Erythroblast (primary cell): ENCODE results near the gene CFHR1.
"Not testable (repeated sequence)": the region's sequence is repeated elsewhere in the genome, so short reads cannot be mapped to it uniquely, and the experiment has no call there.

Source experiments
- GATA1 ChIP-seq: IDR thresholded peaks from 2 replicates; pipeline ENCODE4 v1.6.1; 2011; ENCODE audit warnings: low read depth, mild to moderate bottlenecking, control low read depth, low read length, moderate library complexity
- POLR2A ChIP-seq: IDR thresholded peaks from 2 replicates; pipeline ENCODE4 v1.6.1; 2011; ENCODE audit warnings: mild to moderate bottlenecking, low read length

DNA sequence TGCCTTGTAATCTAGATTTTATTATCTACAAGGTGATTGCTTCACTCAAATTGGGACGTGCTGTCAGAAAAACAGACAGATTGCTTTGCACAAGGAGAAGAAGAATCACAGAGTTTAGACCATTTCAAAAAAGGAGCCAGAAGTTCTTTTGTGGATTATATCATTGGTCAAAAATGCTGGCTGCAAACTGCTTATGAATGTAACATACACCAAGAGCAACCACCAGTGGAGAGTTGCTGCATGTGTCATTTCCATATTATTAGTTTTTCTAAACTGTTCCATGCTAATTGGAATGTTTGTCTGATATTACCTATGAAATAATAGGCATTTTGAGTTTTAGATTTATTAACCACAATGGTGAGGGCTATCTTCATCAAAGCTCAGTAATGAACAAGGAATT is 17.6 kb upstream of the CFHR1 start:
- TF ChIP-seq POLR2A, GATA1: not testable (repeated sequence)
